DMS 273 (cell line): Measurements from ENCODE around the gene PPP2R1B.

Source experiments
- DNase-seq: peaks from one replicate; lab custom pipeline; 2025; ENCODE audit not compliant: unreplicated experiment; lab: John Stamatoyannopoulos, UW

The PPP2R1B gene

DNA sequence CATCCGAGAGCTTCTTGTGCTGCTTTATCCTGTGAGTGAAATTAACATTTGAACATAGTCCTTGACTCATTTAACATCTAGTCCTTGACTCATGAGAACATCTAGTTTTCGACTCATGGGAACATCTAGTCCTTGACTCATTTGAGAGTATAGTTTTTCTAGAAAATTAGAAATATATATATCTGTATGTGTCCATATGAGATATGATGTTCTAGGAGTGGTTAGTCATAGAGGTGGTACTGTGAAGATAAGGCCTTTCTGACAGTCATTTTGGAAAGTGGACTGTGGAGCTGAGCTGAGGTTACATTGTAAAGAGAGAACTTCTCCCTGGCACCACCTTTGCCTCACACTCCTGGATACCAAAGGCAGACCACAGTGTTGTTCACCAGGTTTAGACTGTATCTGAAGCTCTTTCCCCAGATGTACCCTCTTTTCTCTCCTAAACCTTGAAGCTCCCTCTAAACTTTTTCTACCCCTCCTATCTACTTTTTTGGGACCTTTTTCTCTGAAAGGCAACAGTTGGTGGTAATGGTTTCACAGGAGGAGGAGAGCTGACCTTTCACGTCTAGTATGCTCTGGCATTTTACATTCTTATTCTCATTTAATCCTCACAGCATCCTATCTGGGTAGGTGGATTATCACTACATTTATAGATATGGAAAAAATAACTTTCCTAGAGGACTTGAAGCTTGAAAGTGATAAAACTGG is 67.2 kb downstream of the PPP2R1B start:
- DNase-seq = no peak

- DNase-seq = no peak
Observed at GRCh38 chr11:111697933-111698371, 68.2 kb downstream of the PPP2R1B start.

- no peak for DNase-seq
Observed at GRCh38 chr11:111696556-111696955, 69.6 kb downstream of the PPP2R1B start.

GRCh38 chr11:111694851-111695250 is 71.3 kb downstream of the PPP2R1B start:
- DNase-seq = no peak

GRCh38 chr11:111693224-111693937 is 72.8 kb downstream of the PPP2R1B start:
- DNase-seq = no peak

DNA sequence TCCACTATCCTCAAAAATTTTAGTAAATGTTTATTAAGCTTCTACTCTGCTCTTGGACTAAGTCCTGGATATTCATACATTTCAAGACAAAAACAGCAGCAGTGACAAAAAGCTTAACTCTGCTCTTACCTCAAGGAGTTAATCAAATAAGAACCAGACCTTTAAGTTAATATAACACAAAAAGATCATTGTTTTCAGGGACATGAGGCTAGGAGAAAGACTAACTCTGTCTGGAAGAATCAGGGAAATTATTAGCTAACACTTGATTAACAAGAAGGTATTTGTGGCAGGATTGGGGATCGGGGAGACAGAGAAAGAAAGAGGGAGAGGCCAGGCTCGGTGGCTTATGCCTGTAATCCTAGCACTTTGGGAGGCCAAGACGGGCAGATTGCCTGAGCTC is 74.4 kb downstream of the PPP2R1B start:
- DNase-seq = no peak

GRCh38 chr11:111691176-111691575 is 75.0 kb downstream of the PPP2R1B start:
- no peak for DNase-seq

GRCh38 chr11:111688013-111688412 is 78.2 kb downstream of the PPP2R1B start:
- no peak for DNase-seq

- no peak for DNase-seq
Observed at GRCh38 chr11:111684251-111684650, 81.9 kb downstream of the PPP2R1B start.

- DNase-seq = no peak
Observed at GRCh38 chr11:111683806-111684205, 82.4 kb downstream of the PPP2R1B start.

DNA sequence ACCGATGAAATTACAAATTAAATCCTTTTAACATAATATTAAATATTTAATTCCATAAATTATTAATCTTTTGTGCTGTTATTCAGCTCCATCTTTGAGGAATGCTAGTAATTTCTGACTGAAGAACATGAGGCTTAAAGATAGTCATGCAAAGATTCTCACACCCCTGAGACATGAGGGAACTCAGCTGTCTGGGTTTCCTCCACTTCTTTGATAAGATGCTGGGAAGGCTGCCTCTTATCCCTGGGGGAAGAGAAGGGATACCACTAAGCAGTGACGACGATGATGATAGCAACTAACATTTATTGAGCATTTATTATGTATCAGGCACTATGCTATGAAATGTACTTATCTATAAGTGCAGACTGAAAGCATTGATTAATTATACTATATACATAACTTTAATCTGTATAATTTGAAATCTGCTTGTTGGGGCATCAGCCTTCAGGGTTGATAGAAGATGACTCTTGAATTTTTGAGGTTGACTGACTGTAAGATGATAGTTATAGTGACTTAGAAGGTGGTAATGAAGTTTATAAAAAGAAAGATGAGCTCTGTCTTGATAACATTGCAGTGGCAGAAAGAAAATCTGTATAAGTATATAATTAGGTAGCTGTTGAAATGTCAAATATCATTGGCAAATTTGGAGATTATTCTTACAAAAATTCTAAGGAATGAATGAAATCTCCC is 85.6 kb downstream of the PPP2R1B start:
- DNase-seq = no peak
